Measurements from ENCODE around the gene FBP1.

FBP1 gene

GRCh38 chr9:94665613-94666012 is 26.3 kb upstream of the FBP1 start:
- TF ChIP-seq, protein P1, sequence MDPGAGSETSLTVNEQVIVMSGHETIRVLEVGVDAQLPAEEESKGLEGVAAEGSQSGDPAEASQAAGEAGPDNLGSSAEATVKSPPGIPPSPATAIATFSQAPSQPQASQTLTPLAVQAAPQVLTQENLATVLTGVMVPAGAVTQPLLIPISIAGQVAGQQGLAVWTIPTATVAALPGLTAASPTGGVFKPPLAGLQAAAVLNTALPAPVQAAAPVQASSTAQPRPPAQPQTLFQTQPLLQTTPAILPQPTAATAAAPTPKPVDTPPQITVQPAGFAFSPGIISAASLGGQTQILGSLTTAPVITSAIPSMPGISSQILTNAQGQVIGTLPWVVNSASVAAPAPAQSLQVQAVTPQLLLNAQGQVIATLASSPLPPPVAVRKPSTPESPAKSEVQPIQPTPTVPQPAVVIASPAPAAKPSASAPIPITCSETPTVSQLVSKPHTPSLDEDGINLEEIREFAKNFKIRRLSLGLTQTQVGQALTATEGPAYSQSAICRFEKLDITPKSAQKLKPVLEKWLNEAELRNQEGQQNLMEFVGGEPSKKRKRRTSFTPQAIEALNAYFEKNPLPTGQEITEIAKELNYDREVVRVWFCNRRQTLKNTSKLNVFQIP (CRISPR knock-in tag; IDR thresholded peaks at IDR 0.05; ENCODE audit: borderline replicate concordance, low read depth): no peak
- no peak for TF ChIP-seq TOX (CRISPR knock-in tag; IDR thresholded peaks at IDR 0.05; ENCODE audit: borderline replicate concordance)
- no peak for TF ChIP-seq ZNF565 (CRISPR knock-in tag; conservative IDR thresholded peaks at IDR 0.05; ENCODE audit: low read depth)
- TF ChIP-seq ISL1 (CRISPR knock-in tag; IDR thresholded peaks at IDR 0.05): no peak
- TF ChIP-seq ESRRG (CRISPR knock-in tag; IDR thresholded peaks at IDR 0.05): no peak
- no peak for TF ChIP-seq TSHZ2 (CRISPR knock-in tag; IDR thresholded peaks at IDR 0.05)
- no peak for TF ChIP-seq CREB5 (CRISPR knock-in tag; IDR thresholded peaks at IDR 0.05; ENCODE audit: low read depth)
- TF ChIP-seq ZFP3 (CRISPR knock-in tag; IDR thresholded peaks at IDR 0.05): no peak
- TF ChIP-seq PPARA (CRISPR knock-in tag; IDR thresholded peaks at IDR 0.05; ENCODE audit: borderline replicate concordance): no peak
- no peak for TF ChIP-seq ZNF8 (CRISPR knock-in tag; IDR thresholded peaks at IDR 0.05)
- TF ChIP-seq GLIS3 (CRISPR knock-in tag; IDR thresholded peaks at IDR 0.05): no peak
- ATAC-seq: no peak

DNA sequence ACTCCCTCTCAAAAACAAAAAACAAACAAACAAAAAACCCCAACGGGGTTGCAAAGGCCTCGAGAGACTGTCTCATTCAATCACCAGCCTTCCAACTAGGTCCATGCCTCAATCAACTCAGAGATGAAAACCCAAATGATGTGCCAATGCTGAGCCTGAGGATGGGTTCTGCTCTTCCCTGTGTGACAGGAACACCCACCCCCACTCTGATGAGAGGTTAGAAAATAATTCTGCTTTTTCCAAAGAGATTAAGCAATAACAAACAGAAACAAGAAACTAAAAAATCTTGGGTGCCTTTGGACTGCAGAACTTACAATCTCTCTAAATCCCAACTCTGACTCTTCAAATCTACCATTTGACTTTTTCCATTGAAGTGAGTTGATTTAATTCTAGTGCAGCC is 25.5 kb upstream of the FBP1 start:
- no peak for ATAC-seq
- TF ChIP-seq ZNF70 (CRISPR knock-in tag; IDR thresholded peaks at IDR 0.05): no peak
- TF ChIP-seq ESRRG (CRISPR knock-in tag; IDR thresholded peaks at IDR 0.05): no peak
- no peak for TF ChIP-seq ISL1 (CRISPR knock-in tag; IDR thresholded peaks at IDR 0.05)
- TF ChIP-seq ARNTL (CRISPR knock-in tag; IDR thresholded peaks at IDR 0.05; ENCODE audit: borderline replicate concordance, low read depth): no peak
- TF ChIP-seq RARB (CRISPR knock-in tag; IDR thresholded peaks at IDR 0.05): no peak
- TF ChIP-seq BACH2 (CRISPR knock-in tag; IDR thresholded peaks at IDR 0.05; ENCODE audit: borderline replicate concordance): no peak
- no peak for TF ChIP-seq TOX (CRISPR knock-in tag; IDR thresholded peaks at IDR 0.05; ENCODE audit: borderline replicate concordance)
- TF ChIP-seq, protein P2, sequence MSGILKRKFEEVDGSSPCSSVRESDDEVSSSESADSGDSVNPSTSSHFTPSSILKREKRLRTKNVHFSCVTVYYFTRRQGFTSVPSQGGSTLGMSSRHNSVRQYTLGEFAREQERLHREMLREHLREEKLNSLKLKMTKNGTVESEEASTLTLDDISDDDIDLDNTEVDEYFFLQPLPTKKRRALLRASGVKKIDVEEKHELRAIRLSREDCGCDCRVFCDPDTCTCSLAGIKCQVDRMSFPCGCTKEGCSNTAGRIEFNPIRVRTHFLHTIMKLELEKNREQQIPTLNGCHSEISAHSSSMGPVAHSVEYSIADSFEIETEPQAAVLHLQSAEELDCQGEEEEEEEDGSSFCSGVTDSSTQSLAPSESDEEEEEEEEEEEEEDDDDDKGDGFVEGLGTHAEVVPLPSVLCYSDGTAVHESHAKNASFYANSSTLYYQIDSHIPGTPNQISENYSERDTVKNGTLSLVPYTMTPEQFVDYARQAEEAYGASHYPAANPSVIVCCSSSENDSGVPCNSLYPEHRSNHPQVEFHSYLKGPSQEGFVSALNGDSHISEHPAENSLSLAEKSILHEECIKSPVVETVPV (CRISPR knock-in tag; IDR thresholded peaks at IDR 0.05): no peak
- TF ChIP-seq CSDC2 (CRISPR knock-in tag; IDR thresholded peaks at IDR 0.05): no peak
- no peak for TF ChIP-seq PATZ1 (CRISPR knock-in tag; IDR thresholded peaks at IDR 0.05; ENCODE audit: borderline replicate concordance)
- TF ChIP-seq SNAI2 (CRISPR knock-in tag; IDR thresholded peaks at IDR 0.05): no peak
- no peak for TF ChIP-seq TSHZ2 (CRISPR knock-in tag; IDR thresholded peaks at IDR 0.05)
- no peak for TF ChIP-seq ZC3H10 (CRISPR knock-in tag; IDR thresholded peaks at IDR 0.05)
- no peak for TF ChIP-seq TCF4 (CRISPR knock-in tag; IDR thresholded peaks at IDR 0.05; ENCODE audit: borderline replicate concordance)
- TF ChIP-seq, protein P1 (CRISPR knock-in tag; IDR thresholded peaks at IDR 0.05; ENCODE audit: borderline replicate concordance, low read depth): no peak
- no peak for TF ChIP-seq ZNF8 (CRISPR knock-in tag; IDR thresholded peaks at IDR 0.05)
- TF ChIP-seq CREB5 (CRISPR knock-in tag; IDR thresholded peaks at IDR 0.05; ENCODE audit: low read depth): no peak
- TF ChIP-seq PPARA (CRISPR knock-in tag; IDR thresholded peaks at IDR 0.05; ENCODE audit: borderline replicate concordance): no peak
- no peak for TF ChIP-seq ZFP30 (CRISPR knock-in tag; IDR thresholded peaks at IDR 0.05)

All from SK-N-SH treated with all-trans-retinoic acid at 6 μM for 48 hours (cell line).